ENCODE results near the gene ATP4B. TPM values are rescaled to one million over a fixed set of nuclear protein-coding genes. Genes with fewer than 3 reads are reported as not detected.

The ATP4B gene
- total RNA-seq, 2 experiments from 2014 or later: not detected

DNA sequence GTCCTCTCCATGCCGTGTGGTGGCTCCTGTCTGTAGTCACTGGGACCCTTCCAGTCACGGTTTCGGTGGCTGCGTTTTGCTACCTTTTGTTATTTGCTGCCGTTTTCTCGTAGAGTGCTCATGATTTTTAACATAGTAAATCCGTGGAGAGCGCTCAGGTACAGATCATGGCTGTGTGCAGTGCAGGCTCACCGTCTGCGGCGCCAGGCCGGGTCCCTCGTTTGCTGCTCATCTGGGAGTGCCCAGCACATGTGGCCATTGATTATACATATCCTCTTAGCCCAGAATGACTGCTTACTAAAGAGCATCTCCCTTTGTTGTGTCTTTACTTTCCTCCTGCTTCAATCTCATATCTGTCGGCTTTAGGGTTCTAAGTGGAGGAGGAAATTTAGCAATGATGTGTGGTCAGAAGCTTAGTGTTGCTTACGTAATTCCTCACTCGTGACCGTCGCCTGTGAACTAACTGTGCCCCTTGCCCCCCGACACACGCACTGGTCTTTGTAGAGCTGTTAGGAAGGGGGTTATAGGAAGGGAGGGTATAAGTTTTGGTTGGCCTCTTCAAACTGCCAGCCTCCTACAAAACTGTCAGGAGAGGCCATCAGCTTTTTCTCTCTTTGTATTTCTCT is 41.6 kb downstream of the ATP4B start:
- Histone ChIP-seq H4K20me1 (ENCODE audit: insufficient read depth, low read length) (no peaks in the 10 kb centered on the region), H3K79me2 (ENCODE audit: insufficient read depth, low read depth, low read length) (peaks cover 27% of the 10 kb centered on the region; the same call in 1 of the 2 replicates), H2AFZ (ENCODE audit: low read length) (no peak overlapping the region), H3K4me2 (ENCODE audit: low read length) (no peak overlapping the region), H3K9me3 (ENCODE audit: low read length) (no peaks in the 10 kb centered on the region), H3K9me2 (ENCODE audit: insufficient read depth, low read length) (no peaks in the 10 kb centered on the region), H3K36me3 (ENCODE audit: insufficient read depth, low read length) (peaks cover 84% of the 10 kb centered on the region), H3K4me3 (ENCODE audit: low read depth, low read length, poor library complexity, severe bottlenecking) (no peak overlapping the region), H3K4me1 (ENCODE audit: insufficient read depth, low read length, poor library complexity, severe bottlenecking) (no peaks in the 10 kb centered on the region), H3K27ac (ENCODE audit: low read depth, low read length, poor library complexity, severe bottlenecking) (no peak overlapping the region)
- no peak for DNase-seq (ENCODE audit: low spot score)
- BruUV-seq (replicated peaks): no TSS peak
- intact Hi-C loops (cut with micrococcal nuclease; ENCODE audit: unreplicated experiment): no loop called here
- TF ChIP-seq, protein P1, sequence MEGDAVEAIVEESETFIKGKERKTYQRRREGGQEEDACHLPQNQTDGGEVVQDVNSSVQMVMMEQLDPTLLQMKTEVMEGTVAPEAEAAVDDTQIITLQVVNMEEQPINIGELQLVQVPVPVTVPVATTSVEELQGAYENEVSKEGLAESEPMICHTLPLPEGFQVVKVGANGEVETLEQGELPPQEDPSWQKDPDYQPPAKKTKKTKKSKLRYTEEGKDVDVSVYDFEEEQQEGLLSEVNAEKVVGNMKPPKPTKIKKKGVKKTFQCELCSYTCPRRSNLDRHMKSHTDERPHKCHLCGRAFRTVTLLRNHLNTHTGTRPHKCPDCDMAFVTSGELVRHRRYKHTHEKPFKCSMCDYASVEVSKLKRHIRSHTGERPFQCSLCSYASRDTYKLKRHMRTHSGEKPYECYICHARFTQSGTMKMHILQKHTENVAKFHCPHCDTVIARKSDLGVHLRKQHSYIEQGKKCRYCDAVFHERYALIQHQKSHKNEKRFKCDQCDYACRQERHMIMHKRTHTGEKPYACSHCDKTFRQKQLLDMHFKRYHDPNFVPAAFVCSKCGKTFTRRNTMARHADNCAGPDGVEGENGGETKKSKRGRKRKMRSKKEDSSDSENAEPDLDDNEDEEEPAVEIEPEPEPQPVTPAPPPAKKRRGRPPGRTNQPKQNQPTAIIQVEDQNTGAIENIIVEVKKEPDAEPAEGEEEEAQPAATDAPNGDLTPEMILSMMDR (conservative IDR thresholded peaks at IDR 0.05; ENCODE audit: low read length): no peak
- no peak for TF ChIP-seq EZH2phosphoT487 (IDR thresholded peaks at IDR 0.05; ENCODE audit: borderline replicate concordance, low read depth, low read length)
- CTCF ChIA-PET (ENCODE audit: unreplicated experiment): no interaction called here
- POLR2A ChIA-PET: no interaction called here

DNA sequence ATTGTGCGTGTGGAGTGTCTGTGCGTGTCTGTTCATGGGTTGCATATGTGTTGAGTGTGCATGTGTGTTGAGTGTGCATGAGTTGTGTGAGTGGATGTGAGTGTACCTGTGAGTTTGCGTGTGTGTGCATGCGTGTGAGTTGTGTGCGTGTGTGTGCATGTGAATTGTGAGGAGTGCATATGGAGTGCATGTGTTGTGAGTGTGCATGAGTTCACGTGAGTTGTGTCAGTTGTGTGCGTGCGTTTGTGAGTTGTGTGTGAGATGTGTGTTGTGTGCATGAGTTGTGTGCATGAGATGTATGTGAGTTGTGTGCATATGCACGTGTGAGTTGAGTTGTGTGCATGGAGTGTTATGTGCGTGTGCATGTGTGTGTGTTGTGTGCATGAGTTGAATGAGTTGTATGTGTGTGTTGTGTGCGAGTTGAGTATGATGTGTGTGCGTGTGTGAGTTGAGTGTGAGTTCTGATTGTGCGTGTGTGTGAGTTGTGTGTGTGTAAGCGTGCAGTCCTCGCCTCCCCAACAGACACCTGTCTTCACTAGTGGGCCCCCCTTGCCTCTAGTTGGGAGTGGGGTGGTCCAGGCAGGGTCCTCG is 44.1 kb downstream of the ATP4B start:
- Histone ChIP-seq H3K4me3 (ENCODE audit: low read depth, low read length, poor library complexity, severe bottlenecking) (no peak overlapping the region), H3K27ac (ENCODE audit: low read depth, low read length, poor library complexity, severe bottlenecking) (no peak overlapping the region), H3K79me2 (ENCODE audit: insufficient read depth, low read depth, low read length) (peaks cover 27% of the 10 kb centered on the region; the same call in 1 of the 2 replicates), H3K9me2 (ENCODE audit: insufficient read depth, low read length) (no peaks in the 10 kb centered on the region), H3K4me2 (ENCODE audit: low read length) (no peak overlapping the region), H3K36me3 (ENCODE audit: insufficient read depth, low read length) (peaks cover 100% of the 10 kb centered on the region), H3K4me1 (ENCODE audit: insufficient read depth, low read length, poor library complexity, severe bottlenecking) (no peaks in the 10 kb centered on the region), H4K20me1 (ENCODE audit: insufficient read depth, low read length) (no peaks in the 10 kb centered on the region), H2AFZ (ENCODE audit: low read length) (no peak overlapping the region), H3K9me3 (ENCODE audit: low read length) (no peaks in the 10 kb centered on the region)
- ChIA-PET POLR2A (no interaction called here), CTCF (ENCODE audit: unreplicated experiment) (no interaction called here)
- no peak for DNase-seq (ENCODE audit: low spot score)
- intact Hi-C loops (cut with micrococcal nuclease; ENCODE audit: unreplicated experiment): no loop called here
- no TSS peak for BruUV-seq (replicated peaks)
- no peak for TF ChIP-seq EZH2phosphoT487 (IDR thresholded peaks at IDR 0.05; ENCODE audit: borderline replicate concordance, low read depth, low read length)
- TF ChIP-seq, protein P1 (conservative IDR thresholded peaks at IDR 0.05; ENCODE audit: low read length): no peak

DNA sequence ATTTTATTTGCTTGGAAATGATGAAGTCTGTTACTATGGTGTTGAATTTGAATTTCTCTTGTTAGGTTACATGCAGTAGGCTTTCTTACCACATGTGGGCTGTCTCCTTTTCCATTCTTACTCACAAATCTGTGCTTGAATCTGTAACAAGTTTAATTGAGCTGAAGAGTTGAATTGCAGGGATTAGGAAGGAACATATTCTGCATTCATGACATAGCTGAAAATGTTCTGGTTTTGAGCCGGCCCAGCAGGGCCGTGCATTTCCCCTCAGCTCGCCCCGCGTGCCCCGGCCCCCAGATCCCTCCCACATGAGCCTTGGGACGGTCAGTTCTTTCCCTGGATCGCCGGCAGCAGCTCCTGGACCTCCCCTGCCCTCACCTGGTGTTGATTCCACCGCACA is 45.4 kb downstream of the ATP4B start:
- intact Hi-C loops (cut with micrococcal nuclease; ENCODE audit: unreplicated experiment): no loop called here
- no peak for TF ChIP-seq EZH2phosphoT487 (IDR thresholded peaks at IDR 0.05; ENCODE audit: borderline replicate concordance, low read depth, low read length)
- TF ChIP-seq, protein P1 (conservative IDR thresholded peaks at IDR 0.05; ENCODE audit: low read length): no peak
- H3K27ac ChIP-seq (ENCODE audit: low read depth, low read length, poor library complexity, severe bottlenecking): no peak overlapping the region
- peaks cover 99% of the 10 kb centered on the region for H3K36me3 ChIP-seq (ENCODE audit: insufficient read depth, low read length)
- no peaks in the 10 kb centered on the region for H3K9me3 ChIP-seq (ENCODE audit: low read length)
- no peaks in the 10 kb centered on the region for H3K4me1 ChIP-seq (ENCODE audit: insufficient read depth, low read length, poor library complexity, severe bottlenecking)
- no peak for DNase-seq (ENCODE audit: low spot score)
- no peak overlapping the region for H2AFZ ChIP-seq (ENCODE audit: low read length)
- H3K9me2 ChIP-seq (ENCODE audit: insufficient read depth, low read length): no peaks in the 10 kb centered on the region
- POLR2A ChIA-PET: no interaction called here
- no TSS peak for BruUV-seq (replicated peaks)
- H3K4me3 ChIP-seq (ENCODE audit: low read depth, low read length, poor library complexity, severe bottlenecking): no peak overlapping the region
- no peaks in the 10 kb centered on the region; the same call in 1 of the 2 replicates for H4K20me1 ChIP-seq (ENCODE audit: insufficient read depth, low read length)
- H3K79me2 ChIP-seq (ENCODE audit: insufficient read depth, low read depth, low read length): peaks cover 14% of the 10 kb centered on the region; the same call in 1 of the 2 replicates
- H3K4me2 ChIP-seq (ENCODE audit: low read length): no peak overlapping the region
- CTCF ChIA-PET (ENCODE audit: unreplicated experiment): no interaction called here
